ENCODE measurements around the gene SHISA7.
"Not testable (repeated sequence)": the region's sequence is repeated elsewhere in the genome, so short reads cannot be mapped to it uniquely, and the experiment has no call there.

Gene SHISA7

DNA sequence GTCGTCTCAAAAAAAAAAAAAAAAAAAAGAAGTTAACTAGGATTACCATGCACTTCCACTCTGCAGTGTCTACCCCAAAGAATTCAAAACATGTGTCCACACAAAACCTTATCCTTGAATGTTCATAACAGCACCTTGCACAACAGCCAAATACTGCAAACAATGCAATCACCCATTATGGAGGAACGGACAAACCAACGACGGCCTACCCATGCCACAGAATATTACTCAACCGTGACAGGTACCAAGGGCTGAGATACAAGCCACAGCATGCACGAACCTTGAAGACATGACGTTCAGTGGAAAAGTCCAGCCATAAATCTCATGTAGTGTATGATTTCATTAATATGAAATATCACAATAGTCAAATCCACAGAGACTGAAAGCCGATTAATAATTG is 3.0 kb upstream of the SHISA7 start:
- no peak for DNase-seq (ENCODE audit: low read depth in 2 of 2)

DNA sequence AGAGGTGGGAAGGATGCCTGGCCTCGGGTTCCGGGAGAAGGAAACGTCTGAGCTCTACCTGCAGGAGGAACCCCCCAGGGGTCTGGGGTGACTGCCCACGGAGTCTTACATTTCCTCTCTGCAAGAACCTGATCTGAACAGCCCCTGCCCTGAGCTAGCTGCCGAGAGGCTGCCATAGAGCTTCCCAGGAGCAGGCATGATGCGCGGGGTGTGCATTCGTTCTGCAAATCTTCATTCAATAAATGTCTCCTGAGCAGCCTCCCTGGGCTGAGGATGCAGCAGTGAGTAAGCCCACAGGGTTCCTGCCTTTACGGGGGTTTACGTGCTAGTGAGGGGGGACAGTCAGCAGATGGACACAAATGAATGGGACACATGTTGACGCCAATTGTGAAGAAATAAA is 1.5 kb upstream of the SHISA7 start:
- DNase-seq (ENCODE audit: low read depth in 2 of 2) = no peak

DNA sequence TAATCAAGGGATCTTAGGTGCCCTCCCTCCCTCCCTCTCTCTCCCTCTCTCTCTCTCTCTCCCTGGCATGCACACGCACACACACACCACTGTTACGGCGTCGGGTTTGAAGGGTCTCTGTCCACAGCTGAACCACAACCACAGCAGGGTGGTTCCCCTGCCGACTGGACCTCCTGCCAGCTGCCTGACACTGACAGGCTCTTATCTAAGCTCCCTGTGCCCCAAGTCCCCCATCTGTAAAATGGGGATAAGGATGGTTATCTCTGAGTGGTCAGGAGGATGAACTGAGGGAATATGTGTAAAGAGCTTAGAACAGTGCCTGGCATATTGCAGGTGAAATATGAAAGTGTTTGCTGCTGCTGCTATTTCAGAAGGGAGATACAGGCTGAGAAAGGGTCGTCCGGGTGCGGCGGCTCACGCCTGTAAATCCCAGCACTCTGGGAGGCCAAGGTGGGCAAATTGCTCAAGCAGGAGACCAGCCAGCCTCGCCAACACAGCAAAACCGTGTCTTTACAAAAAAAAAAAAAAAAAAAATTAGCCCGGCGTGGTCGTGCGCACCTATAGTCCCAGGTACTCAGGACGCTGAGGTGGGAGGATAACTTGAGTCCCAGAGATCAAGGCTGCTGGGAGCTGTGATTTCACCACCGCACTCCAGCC is 852 bp upstream of the SHISA7 start:
- DNase-seq (ENCODE audit: low read depth in 2 of 2) = no peak

DNA sequence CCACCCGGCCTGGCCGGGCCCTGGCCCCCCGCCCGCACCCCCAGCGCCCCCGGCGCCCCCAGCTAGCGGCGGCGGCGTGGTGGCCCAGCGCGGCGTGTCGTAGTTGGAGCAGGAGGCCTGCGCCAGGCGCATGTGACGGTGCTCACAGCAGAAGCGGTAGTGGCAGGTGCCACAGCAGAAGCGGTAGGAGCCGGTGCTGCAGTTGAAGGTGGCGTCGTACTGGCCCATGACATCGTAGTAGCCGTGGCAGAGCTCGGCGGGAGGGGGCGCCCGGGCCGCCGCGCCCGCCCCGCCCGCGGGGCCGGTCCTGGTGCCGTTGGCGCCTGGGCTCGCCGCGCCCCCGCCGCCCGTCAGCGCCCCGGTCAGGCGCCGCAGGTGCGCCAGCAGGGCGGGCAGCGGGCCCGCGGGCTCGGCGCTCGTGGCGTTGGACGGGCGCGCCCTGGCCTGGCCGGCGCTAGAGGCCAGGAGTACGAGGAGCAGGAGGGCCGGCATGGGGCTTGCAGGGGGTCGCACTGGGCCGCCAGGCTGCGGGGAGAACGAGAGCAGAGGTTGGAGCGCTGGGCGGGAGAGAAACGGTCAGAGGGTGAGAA is 633 bp downstream of the SHISA7 start:
- no peak for DNase-seq (ENCODE audit: low read depth in 2 of 2)

DNA sequence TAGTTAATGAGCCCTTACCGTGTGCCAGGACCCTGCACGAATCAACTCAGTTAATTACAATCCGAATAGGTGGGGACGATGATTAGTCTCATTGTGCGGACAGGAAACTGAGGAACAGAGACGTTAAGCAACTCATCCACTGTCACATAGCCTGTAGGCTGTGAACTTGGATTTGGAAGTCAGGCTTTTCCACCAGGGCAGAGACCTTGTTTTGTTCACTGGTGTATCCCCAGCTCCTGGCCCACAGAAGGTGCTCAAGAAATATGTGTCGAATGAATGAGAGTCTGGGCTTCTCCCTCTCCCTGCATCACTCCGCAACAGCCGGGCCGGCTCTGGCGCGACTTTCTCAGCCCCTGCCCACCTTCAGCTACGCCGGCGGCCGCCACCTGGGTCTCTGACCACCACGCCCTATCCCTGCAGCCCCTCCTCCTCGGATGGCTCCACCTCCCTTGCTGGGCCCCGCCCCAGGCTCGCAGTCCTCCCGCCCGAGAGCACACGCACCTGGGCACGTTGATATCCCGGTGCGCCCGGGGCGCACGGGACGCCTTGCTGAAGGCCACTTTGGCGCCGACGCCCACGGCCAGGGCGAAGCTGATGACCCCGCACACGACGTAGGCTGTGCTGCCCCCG is 1.3 kb downstream of the SHISA7 start:
- no peak for DNase-seq (ENCODE audit: low read depth in 2 of 2)

DNA sequence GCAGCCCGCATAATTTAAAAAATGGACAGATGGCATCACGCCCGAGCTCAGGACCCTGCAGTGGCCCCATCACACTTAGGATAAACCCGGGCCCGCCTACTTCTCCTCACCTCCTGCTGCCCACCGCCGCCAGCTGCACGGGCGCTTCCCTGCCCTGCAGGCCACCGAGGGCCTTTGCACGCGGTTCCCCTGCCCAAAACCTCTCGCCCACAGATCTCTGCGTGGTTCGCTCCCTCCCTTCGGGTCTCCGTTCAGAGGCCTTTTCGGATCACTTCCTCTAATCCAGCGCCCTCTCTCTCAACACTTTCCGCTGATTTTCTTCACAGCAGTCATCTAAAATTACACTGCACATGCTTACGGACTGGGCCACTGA is 1.8 kb downstream of the SHISA7 start:
- no peak for DNase-seq (ENCODE audit: low read depth in 2 of 2)

DNA sequence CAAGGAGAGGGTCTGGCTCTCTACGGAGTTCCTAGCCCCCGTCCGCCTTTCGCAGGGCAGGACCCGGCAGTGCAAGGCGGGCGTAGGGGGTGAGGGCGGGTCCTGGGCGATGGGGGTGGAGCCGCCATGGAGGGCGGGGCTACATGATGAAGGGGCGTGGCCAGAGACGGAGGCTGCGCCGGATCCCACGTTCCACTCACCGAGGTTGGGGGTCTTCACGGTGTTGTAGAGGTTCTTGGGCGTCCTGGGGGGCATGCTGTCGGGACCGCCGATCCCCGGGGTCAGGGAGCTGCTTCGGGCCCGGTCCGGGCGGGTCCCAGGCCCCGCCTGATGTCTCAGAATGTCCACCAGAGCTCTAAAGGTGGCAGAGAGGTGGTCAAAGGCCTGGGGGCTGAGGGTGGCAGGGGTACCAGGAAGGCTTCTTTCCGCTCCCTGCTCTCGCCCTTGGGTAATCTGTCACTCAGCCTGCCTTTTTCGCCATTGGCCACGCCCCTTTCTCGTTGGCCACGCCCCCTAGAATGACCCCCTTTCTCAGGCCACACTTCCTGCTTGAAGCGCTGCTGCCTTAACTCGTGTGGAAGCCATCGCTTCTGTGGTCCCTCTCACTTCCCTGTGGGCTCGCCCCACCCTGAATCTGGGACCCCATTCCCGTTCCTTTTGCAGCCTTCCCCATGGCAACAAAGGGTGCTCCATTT is 2.5 kb downstream of the SHISA7 start:
- DNase-seq (ENCODE audit: low read depth in 2 of 2) = no peak

DNA sequence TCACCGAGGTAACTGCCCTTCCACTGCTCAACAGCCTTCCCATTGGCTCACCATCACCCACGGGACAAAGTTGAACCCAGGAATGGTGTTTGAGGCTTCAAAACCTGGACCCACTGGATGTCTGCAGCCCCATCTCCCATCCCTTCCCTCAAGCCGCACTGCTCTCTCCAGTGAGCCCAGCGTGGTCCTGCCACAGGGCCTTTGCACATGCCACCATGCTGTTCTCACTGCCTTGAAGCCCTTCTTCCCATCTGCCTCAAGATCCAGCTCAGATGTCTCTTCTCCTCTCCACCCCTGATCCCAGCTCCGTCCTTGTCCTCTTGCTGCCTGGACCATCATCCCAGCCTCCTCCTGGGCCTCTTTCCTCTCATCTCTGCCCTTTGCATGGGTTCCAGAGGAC is 4.0 kb downstream of the SHISA7 start:
- no peak for DNase-seq (ENCODE audit: low read depth in 2 of 2)

DNA sequence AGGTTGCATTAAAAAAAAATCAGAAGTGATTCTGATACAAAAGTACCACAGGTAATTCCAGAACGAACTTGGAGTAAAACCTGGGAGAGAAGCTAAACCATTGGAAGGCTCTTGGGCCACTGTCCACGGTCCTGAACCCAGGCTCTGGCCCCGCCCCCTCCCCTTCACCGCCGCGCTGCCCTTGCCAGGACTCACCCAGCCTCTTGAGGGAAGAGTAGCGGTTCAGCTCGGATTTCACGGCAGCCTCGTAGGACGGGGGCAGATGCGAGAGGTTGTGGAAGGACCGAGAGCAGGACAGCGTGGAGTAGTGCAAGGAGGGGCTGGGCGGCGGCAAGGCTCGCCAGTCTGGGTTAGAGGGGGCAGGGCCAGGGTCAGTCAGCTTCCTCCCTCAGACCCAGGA is 5.7 kb downstream of the SHISA7 start:
- DNase-seq (ENCODE audit: low read depth in 2 of 2) = no peak

DNA sequence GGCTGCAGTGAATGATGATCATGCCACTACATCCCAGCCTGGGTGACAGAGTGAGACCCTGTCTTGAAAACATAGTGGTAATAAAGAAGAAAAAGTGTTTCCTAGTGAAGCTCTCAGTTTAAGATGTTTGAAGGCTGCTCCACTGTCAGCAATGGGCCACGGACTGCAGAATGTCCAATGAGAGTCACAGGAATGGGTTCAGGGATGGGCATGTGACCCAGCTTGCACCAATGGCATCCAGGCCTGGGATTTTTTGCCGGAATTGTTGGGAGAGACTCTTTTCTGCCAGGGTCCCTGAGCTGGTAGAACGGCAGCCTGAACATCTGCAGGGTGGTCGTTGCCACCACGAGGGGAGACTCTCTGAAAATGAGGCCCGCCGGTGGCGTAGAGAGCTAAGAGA is 6.3 kb downstream of the SHISA7 start:
- DNase-seq (ENCODE audit: low read depth in 2 of 2) = no peak

DNA sequence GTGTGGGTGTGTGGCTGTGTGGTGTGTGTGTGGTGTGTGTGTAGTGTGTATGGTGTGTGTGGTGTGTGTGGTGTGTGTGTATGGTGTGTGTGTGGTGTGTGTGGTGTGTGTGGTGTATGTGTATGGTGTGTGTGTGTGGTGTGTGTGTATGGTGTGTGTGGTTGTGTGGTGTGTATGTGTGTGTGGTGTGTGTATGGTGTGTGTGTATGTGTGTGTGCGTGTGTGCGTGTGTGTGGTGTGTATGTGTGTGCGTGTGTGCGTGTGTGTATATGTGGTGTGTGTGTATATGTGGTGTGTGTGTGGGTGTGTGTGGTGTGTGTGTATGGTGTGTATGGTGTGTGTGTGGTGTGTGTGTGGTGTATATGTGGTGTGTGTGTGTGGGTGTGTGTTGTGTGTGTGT is 8.1 kb downstream of the SHISA7 start:
- DNase-seq (ENCODE audit: low read depth in 2 of 2) = no peak

DNA sequence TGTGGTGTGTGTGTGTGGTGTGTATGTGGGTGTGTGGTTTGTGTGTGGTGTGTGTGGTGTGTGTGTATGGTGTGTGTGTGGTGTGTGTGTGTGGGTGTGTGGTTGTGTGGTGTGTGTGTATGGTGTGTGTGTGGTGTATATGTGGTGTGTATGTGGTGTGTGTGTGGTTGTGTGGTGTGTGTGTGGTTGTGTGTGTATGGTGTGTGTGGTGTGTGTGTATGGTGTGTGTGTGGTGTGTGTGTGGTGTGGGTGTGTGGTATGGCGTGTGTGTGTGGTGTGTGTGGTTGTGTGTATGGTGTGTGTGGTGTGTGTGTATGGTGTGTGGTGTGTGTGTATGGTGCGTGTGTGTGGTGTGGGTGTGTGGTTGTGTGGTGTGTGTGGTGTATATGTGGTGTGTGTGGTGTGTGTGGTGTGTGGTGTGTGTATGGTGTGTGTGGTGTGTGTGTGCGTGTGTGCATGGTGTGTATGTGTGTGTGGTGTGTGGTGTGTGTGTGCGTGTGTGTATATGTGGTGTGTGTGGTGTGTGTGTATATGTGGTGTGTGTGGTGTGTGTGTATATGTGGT is 8.7 kb downstream of the SHISA7 start:
- no peak for DNase-seq (ENCODE audit: low read depth in 2 of 2)

DNA sequence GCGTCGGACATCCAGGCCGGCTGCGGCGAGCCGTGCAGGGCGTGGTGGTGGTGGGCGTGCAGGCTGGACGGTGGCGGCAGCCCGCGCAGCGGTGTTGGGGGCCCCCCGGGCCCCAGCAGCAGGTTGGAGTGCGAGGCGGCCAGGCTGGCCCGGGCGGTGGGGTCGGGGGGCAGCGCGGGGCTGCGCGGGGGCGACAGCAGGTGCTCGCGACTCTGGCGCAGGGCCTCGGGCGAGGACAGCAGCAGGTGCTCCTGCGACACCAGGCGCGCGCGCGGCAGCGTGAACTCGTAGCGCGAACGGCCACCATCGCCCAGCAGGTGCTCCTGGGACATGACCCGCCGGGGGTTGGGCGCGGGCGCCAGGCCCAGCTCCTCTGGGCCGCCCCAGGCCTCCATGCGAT is 9.8 kb downstream of the SHISA7 start:
- DNase-seq (ENCODE audit: low read depth in 2 of 2) = no peak

DNA sequence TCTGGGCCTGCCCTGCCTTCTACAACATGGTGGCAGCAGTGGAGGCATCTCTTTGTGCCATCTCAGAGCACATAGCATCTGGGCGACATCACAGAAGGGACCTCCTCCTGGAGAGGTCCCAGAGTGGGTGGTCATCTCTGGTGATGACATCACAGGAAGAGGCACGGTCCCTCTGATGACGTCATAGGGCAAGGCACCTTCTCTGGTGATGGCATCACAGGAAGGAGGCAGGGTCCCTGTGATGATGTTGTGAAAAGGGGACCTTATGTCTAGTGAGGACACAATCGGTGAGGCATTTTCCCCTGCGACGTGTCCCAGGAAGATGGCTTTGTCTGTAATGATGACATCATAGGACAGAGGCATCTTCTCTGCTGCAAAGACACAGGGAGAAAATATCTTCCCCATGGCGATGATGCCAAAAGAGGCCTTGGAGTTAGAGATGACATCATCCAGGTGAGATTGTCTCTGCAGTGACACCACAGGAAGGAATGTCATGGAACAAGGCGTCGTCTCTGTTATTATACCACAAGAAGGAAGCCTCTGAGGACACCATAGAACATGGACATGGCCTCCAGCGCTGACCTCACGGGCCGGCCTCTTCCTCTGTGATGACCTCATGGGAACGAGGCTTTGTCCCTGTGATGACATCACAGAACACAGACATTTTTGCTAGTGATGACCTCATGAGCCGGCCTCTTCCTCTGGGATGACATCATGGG is 10.7 kb downstream of the SHISA7 start:
- DNase-seq (ENCODE audit: low read depth in 2 of 2) = no peak

DNA sequence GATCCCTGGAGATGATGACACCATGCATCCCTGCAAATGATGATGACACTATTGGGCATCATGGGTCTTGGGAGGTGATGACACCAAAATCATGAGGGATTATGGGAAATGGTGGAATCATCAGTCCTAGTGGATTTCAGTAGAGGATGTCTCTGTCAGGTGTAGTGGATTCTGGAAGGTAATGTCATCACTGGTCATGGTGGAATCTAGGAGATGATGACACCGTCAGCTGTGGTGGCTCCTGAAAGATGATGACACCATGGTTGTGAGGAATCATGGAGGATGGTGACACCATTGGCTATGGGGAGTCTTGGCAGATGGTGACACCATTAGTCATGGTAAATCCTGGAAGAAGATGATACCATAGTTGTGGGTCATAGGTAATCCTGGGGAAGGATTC is 11.9 kb downstream of the SHISA7 start:
- no peak for DNase-seq (ENCODE audit: low read depth in 2 of 2)

DNA sequence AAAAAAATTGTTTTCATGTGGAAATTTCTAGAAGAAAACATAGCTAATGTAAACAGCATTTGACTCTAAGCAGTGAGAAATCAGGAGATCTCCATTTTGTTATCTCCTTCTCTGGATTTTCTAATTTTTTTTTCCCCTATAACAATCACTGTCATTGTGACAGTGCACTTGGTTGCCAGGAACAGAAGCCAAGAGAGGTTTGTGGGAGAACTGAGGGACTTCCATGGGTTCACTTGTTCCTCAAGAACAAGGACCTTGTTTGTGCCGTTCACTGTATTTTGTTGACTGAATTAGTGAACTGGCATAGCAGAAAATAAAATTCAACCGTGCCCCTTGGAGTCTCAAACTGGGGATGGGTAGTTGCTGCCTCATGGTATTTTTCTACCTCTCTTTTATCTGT is 17.1 kb downstream of the SHISA7 start:
- no peak for DNase-seq (ENCODE audit: low read depth in 2 of 2)

DNA sequence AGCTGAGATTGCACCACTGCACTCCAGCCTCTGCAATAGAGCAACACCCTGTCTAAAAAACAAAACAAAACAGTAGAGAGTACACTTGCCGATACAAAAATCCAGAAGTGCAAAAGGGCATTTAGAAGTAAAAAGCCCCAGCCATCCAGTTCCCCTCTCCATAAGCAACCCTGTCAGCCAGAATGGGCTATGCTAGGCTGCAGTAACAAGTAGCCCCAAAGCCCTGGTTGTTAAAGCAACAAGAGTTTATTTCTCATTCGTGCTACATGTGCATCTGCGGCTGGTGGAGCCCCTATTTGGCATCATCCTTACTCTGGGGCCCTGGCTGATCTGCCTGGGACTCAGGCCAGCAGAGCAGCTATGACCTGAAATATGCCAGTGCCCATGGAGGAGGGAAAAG is 18.6 kb downstream of the SHISA7 start:
- no peak for DNase-seq (ENCODE audit: low read depth in 2 of 2)

DNA sequence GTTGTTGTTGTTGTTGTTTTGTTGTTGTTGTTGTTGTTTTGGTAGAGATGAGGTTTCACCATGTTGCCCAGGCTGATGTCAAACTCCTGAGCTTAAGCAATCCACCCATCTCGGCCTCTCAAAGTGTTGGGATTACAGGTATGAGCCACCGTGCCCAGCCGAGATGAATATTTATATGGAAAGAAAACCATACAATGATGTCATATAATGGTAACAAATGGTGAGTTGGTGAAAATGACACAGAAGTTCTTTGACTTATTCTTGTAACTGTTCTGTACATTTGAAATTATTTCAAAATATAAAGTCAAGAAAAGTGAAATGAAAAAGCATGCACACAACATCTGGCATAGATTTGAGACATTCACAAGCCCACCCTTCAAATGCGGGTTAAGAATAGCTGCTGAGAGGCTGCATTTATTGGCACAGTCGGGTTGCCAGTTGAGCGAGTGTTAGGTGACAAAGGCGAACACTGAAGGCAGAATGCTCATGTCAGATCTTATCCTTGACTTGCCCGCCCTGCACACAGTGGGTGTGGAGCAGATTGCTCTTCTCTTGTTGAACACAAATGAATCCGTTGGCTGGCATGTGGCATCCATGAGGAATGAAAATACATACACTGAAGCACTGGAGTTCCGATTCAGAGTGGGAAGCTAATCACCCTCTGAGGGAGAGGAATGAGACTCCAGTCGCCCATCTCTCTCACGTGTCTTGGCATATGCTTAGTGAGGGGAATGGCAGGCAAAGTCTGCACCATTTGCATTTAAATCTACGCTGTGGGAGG is 19.7 kb downstream of the SHISA7 start:
- no peak for DNase-seq (ENCODE audit: low read depth in 2 of 2)

DNA sequence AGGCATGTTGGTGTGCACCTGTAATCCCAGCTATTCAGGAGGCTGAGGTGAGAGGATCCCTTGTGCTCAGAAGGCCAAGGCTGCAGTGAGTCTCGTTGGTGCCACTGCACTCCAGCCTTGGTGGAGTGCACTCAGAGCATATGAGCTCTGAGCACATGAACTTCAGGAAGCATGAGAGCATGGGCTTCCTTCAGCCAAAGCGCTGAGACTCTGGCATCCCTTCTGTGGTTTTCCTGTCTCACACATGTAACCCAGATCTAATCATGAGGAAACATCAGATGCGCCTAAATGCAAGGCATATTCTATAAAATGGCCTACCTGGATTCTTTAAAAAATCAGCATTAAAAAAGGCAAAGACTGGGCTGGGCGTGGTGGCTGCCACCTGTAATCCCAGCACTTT is 21.8 kb downstream of the SHISA7 start:
- not testable (repeated sequence) for DNase-seq (ENCODE audit: low read depth in 2 of 2)

DNA sequence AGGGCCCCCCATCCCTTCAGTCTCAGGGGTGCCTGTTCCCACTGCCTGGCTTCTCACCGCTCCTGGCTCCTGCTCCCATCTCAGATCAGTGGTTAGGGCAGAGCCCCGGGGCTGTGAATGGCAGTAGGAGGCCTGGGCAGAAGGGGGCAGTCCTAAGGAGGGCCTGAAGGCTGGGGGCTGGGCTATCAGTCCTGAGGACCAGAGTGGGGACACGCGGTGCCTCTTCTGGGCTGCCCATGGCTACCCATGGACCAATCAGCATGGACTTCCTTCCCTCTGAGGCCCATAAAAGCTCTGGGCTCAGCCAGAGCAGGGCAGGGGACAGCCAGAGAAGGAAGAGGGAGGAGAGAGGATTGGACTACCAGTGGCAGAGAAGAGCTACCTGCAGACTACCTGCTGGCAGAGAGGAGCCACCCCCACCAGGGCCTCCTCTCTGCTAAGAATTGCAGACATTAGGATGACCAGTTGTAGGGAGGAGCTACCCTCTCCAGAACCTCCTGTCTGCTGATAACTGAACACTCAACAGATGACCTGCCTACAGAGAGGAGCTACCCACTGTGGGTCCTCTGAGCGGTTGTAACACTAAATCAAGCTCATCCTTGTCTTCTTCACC is 23.4 kb downstream of the SHISA7 start:
- DNase-seq (ENCODE audit: low read depth in 2 of 2) = no peak

DNA sequence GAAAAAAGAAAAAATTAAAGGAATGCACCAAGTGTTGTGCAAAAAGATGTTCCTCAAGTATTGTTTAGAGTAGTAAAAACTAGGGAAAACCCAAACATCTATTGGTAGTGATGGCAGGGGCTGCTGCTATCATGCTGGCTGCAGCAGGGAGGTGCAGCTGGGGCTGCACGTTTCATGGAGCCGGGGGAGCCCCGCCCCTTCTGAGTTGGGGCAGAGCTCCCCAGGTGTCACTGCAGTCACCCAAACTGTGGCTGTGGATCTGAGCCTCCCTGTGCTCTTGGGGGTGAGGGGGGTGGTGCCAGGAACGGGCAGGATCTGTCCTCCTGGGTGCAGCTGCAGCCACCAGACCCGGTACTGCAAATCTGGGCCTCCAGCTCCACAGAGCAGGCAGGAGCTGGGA is 24.0 kb downstream of the SHISA7 start:
- DNase-seq (ENCODE audit: low read depth in 2 of 2) = no peak
